Measurements from ENCODE around the gene SECISBP2L.

Gene SECISBP2L

DNA sequence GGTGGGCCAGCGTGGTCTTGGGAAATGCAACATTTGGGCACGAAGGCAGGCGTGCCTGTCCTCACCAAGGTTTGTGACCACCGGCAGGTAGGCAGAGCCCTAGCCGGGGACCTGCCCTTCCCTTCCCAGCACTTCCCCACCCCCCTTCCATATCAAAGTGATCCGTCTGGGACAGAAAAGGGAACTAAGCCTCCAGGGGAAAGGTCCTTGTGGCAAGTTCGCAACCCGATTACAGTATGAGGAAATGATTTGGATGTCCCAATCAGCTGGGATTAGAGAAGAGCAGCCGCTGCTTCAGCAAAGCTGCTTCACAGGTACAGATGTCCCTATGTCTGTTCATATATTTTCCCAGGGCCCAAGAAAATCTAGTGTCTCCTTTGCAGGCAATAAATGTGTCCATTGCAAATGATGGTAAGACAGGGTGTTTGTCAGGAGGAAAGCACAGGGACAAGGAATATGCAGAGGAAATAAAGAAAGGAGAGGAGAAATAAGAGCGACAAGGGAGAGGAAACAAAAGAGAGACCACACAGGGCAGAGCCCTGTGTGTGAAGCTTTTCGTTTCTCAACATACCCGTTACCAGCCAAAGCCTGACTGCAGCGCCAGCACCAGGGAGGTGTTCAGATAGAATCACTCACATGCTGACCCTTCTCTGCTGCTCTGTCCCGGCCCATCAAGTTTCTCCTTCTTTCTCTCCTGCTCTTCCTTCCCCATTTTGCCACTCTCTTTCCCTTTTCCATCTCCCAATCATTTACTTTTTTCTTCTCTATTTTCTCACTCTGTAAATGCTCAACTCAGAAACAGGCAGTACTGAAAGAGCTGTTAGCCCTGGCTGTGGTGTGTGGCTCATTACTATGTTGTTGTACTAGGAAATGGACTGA, 17.4 kb upstream of the SECISBP2L start:
- DNase-seq, result no peak
- intact Hi-C loops (cut with DNase I), result no loop called here

DNA sequence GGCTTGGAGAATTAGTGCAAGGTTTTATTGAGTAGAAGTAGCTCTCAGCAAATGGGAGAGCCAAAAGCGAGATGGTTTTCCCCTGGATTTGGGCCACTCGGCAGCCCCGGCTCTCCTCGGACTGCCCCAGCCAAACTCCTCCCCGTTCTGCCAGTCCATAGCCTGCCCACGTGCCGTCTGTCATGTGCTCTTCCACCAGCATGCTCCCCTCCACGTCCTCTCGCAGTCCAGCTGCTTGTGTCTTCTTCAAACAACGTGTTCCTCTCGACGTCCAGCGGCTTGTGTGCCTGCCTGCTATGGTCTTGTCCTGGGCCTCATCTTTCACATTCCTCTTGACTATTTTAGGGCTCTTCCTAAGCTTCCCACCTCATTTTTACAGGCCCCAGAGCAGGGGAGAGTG, 16.7 kb upstream of the SECISBP2L start:
- peak in 10 of 42 donors; percentile 8 to 52 (median 32) for DNase-seq
- intact Hi-C loops (cut with DNase I), result no loop called here

DNA sequence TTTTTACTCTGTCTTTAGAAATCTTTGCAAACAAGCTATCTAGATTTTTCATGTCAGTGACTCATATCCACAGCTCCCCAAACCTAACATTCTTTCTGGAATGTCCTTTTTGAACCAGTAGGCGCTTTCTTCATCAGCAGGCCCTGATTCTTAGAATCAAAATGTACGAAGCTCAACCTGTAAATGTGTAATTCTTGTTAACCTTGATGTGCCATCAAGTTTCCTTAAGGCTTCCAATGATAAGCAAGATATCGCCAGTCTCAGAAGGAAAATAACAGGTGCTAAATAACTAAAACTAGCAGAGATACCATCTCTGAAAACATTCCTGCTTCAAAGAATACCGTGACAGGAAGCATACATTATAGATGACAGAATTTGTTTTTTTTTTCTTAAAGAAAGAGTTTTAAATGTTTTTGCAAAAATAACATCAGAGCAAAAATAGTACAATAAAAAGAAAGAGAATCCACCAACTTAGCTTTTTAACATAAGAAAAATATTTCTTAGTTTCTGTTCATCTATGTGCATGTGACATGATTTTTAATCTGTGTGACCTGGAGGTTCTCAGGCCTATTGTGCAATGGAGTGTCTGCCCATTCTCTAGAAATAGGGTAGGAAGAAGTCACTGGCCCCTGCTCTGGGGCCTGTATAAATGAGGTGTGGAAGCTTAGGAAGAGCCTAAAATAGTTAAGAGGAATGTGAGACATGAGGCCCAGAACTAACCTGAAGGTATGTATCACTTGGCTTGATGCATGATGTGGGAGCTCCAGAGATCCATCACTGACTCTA, 14.7 kb upstream of the SECISBP2L start:
- intact Hi-C loops (cut with DNase I), result no loop called here
- no peak for DNase-seq

- DNase-seq, result no peak
- intact Hi-C loops (cut with DNase I), result no loop called here
Measured at GRCh38 chr15:49059491-49059890, 13.2 kb upstream of the SECISBP2L start.

- DNase-seq, result no peak
- intact Hi-C loops (cut with DNase I), result no loop called here
Measured at GRCh38 chr15:49058559-49058958, 12.3 kb upstream of the SECISBP2L start.

DNA sequence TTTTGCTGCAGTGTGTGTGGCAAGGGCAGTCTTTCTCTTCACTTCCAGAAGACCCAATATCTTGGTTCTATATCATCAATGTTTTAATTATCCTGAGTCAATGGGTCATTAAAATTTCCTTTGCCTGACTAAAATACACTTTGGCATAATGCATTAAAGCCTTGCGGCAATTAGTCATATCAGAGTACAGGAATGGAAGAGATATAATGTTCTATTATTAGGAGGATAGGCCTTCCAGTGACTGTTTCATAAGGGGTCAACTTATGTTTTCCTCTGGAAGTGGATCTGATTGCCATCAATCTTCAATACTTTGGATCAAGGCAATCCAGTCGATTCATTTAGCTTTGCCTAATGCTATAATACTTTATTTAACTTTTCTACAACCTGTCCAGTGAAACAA, 9.4 kb upstream of the SECISBP2L start:
- intact Hi-C loops (cut with DNase I), result no loop called here
- no peak for DNase-seq

DNA sequence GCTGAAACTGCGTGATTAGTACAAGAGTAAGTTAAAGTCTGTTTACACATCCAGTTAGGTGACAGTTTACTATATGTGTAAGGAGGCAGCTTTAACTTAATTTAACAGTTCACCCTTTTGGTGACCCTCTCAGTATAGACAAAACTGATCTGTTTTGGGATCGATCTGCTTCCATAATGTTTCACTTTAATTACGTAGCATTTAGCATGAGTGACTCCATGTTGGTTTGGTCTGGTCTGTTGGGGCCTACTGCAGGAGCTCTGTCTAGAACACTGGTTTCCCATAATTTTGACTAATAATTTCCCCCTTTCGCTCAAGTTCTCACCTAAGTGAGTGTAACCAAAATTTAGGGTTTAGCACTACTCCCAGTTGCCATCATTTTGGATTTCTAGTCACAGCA, 6.4 kb upstream of the SECISBP2L start:
- intact Hi-C loops (cut with DNase I), result no loop called here
- no peak for DNase-seq

DNA sequence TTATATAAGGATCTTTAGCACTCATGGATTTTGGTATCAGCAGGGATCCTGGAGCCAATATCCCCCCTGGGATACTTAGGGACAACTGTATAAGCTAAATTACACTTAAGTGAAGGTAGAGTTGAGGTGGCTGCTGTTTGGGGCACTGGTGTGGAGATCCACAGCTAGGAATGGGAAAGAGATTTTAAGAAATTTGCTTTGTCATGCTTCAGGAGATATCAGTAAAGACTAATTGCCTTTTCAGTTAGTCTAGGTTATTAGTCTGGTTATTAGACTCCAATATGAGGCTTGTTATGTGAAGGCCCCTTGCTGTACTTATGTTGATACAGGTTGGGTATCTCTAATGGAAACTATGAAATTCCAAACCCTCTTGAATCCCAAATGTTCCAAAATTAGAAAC, 1.2 kb upstream of the SECISBP2L start:
- DNase-seq, result no peak
- intact Hi-C loops (cut with DNase I), result loop anchor here (2.0 to 5.0 kb wide), 2 partner anchors 73 to 110 kb away; partner anchors contain the start of gene COPS2

DNA sequence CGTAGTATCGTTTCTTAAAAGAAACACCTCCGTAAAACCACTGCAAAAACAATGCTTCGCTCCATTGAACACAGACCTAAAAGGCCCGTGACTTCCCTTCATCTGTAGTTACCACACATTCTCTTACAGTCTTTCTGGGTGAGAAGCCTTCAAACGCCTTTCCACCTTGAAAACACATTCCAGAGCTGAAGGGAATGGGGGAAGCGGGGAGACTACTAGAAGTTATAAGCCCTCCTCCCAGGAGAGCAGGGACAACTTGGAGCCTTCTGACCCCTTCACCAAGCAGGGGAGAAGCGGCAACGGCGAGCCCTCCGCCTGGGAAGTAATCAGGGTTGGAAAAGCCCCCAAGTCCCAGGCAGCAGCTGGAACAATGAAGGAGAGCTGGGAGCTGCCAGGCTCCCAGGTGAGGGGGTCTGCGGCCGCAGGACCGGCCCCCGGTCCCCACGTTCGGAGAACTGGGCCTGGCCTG, 461 bp downstream of the SECISBP2L start:
- DNase-seq, result peak in 14 of 42 donors; percentile 10 to 64 (median 28)
- intact Hi-C loops (cut with DNase I), result loop anchor here (1.0 to 5.0 kb wide), 3 partner anchors 71 to 167 kb away; partner anchors contain the start of genes COPS2 and EID1

DNA sequence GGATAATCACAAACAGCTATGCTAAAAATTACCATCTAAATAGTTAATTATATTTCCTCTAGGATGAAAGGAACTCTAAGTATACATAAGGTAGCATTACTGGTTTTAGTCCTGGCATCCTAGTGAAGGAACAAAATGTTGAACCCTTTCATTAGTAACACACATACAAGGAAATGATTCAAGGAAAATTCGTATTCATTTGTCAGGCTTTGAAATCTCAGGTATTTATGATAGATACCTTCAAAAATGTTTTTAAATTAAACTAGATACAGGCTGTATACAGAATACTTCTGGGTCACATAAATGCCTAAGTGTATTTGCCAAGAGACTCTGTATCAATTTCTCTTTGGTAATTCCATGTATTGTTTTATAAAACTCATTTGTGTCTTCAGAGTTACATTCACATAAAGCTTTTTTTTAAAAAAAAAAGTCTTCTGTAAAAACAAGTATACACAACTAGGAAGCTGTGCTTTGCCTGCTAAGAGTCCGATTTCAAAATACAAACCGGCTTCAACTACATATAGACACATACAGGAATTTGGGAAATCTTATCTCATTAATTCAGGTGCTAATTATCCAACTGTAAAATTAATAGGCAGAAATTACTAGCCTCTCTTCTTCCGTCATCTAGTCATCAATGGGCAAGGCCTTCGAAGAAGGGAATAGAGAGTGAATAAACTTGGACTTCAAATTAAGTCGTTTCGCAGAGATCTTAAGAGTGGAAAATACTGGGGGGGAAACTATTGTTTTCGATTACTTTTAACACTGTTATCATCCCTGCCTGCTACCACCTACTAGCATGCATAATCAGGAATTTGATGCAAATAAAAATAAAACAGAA, 1.3 kb downstream of the SECISBP2L start:
- DNase-seq, result no peak
- intact Hi-C loops (cut with DNase I), result loop anchor here (5.0 kb wide), 1 partner anchor 112 kb away; the partner anchor contains the start of gene COPS2

DNA sequence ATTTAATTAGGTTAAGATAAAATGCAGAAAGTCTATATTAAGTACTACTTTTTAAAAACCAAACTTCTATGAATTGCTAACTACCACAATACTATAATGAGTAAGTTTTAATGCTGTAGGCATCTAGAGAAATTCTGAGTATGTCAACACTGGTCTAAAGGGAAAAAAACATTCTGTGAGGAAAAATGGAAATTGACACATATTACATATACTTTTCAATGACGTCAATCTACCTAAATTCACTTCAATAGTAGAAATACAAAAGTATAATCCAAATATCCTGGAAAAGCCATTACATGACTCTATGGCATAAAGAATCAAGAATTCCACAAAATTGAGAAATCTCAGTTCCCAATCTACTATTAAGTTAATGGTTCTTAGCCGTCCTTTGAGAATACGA, 2.2 kb downstream of the SECISBP2L start:
- intact Hi-C loops (cut with DNase I), result no loop called here

DNA sequence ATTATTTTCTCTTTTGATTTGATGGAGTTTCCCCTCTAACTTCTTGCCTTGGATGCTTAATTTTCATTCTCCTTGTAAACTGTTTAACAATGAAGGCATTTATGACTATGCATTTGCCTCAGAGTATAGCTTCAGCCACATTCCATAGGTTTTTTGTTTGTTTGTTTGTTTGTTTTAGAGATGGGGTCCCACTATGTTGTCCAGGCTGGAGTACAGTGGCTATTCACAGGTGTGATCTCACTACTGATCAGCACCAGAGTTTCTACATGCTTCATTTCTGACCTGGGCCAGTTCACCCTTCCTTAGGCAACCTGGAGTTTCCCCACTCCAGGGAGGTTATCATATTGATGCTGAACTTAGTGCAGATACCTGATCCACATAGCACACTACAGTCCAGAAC, 4.1 kb downstream of the SECISBP2L start:
- intact Hi-C loops (cut with DNase I), result no loop called here
- no peak for DNase-seq

More for the DNA sequence above, 2.2 kb downstream of the SECISBP2L start:
- no peak for DNase-seq

GRCh38 chr15:49041426-49041825, 4.8 kb downstream of the SECISBP2L start:
- intact Hi-C loops (cut with DNase I), result no loop called here
- no peak for DNase-seq

DNA sequence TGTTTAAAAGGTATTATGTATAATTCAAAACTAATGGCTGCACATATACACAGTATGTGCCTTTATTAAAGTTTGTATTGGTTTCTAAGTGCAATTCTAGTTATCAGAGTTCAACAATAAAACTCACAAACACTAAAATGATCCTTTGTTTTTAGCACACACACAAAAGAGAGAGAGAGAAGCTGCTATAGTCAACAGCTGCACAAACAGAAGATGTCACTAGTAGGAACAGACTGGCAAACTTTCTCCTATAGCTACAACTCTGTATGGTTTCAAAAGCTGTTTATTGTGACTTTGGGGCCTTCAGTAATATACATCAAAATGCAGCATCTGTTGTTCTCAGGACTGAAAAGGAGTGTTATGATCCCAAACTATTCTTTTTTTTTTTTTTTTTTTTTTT, 6.1 kb downstream of the SECISBP2L start:
- intact Hi-C loops (cut with DNase I), result no loop called here
- DNase-seq, result peak in 1 of 42 donors; percentile 44

DNA sequence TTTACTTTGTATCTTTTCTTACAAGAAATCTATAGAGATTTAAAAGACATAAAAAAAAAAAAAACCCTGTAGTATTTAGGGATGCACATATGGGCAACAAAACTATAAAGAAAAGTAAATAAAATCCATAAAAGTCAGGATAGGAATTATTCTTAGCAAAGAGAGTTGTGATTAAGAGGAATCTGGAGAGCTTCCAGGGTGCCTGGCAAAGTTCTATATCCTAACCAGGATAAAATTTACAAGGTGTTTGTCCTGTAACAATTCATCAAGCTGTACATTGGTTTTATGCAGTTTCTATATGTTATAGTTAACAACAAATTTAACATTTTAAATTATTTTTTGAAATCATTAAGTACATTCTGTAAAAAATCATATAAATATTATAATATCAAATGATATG, 7.9 kb downstream of the SECISBP2L start:
- intact Hi-C loops (cut with DNase I), result no loop called here
- DNase-seq, result no peak

DNA sequence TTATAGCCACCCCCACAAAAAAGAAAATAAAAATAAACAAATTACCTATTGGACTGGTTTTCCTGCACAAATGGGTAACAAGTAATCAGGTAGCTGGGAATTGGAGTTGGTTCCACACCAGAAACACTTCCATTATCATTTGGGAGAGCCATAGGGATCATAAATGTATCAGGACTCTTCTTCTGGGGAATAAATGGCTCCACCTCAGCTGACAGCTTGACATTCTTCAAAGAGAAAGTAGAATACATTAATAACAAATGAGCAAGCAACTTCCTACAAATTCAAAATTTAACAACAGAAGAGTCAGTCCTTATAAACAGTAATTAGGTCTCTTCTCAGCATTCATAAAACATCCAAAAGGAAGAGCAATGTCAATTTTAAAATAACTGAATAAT, 8.7 kb downstream of the SECISBP2L start:
- no peak for DNase-seq
- intact Hi-C loops (cut with DNase I), result no loop called here

GRCh38 chr15:49036650-49037545, 9.3 kb downstream of the SECISBP2L start:
- no peak for DNase-seq
- intact Hi-C loops (cut with DNase I), result no loop called here

GRCh38 chr15:49035825-49036224, 10.4 kb downstream of the SECISBP2L start:
- no peak for DNase-seq
- intact Hi-C loops (cut with DNase I), result no loop called here

Data from head of caudate nucleus (tissue), 42 donors.